Measurements from ENCODE around the gene ACO1.

The ACO1 gene

DNA sequence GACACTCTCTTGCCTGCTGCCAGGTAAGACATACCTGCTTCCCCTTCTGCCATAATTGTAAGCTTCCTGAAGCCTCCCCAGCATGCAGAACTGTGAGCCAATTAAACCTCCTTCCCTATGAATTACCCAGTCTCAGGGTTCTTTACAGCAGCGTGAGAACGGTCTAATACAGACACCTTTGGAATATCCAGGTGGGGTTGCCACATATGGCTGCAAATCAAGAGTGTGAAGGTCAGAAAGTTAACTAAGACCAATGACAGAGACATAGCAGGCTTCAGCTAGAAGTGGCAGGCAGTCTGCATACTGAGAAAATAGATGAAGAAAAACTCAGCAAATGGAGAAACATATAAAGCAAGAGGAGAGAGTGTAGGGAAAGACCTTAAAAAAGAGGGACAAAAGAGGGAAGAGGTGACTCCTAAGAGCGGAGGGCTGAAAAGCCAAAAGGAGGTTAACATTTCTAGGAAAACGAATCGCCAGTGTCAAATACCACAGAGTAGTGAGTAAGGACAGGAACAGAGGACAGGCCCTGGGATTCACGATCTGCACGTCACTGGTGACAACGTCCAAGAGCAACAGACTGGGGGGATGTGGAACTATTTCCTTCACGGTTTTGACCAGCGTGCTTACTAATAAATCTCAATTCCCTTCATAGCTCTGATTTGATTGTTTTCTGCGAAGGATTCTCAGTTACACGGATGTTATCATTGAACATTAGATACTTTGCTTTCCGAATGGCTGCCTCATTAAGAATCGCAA is 1.7 kb upstream of the ACO1 start:
- no peak for DNase-seq (ENCODE audit: low spot score)

DNA sequence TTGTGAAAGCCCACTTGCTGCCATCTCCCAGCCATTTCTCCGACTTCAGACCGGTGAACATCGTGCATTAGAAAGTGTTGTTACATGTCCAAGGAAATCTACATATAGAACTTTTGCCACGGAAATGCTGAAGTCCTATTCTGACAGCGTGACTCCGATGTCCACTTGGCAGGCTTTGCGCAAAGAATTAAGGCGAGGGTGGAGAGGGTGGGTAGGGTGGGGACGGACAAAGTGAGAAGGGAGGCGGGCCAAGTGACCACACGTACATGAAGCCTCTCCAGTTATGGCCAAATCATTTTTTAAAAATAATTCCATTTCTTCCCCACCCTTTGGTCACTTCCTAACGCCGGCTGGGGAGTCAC is 460 bp upstream of the ACO1 start:
- no peak for DNase-seq (ENCODE audit: low spot score)

DNA sequence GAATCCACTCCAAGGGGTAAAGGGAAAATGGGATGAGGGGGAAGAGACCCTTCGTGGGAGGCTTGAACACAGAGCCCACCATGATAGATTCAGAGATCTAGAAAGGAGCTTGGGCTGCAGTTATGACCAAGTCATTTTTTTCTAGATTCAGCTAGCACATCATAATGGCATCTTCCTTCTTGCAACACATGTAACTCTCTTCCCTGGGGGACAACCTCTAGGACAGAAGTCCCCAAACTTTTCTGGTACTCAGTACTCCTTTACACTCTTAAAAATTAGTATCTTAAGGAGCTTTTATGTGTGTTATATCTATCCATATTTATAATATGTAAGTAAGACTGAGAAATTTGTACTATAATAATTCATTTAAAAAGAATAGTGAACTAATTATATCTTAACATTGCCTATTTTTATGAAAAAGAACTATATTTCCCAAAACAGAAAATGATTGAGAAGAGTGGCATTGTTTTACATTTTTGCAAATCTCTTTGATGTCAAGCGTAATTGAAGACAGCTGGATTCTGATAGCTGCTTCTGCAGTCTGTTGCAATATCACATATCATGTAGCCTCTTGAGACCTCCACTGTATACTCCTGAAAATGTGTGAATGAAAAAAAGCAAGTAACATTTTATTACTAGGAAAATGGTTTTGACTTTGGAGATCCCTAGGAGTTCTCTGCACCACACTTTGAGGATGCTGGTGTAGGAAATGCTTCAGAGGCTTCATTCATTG is 875 bp downstream of the ACO1 start:
- DNase-seq (ENCODE audit: low spot score) = no peak

DNA sequence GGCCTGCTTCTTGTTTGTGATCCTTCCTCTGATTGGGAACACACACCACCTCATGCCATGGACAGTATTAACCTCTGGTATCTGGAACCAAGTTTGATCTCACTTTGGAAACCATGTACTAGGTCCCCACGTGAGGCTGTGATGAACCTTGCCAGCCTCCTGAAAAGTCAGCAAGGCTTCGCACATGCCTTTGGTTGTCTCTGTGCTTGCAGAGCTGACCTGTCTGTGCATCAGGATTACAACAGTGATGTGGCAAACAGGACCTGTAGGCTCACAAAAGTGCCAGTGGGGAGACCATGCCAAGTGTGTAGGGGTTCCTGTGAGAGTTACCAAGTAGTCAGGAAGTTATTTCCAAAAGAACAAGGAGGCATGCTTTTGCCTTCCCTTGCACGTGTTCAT is 1.4 kb downstream of the ACO1 start:
- no peak for DNase-seq (ENCODE audit: low spot score)

DNA sequence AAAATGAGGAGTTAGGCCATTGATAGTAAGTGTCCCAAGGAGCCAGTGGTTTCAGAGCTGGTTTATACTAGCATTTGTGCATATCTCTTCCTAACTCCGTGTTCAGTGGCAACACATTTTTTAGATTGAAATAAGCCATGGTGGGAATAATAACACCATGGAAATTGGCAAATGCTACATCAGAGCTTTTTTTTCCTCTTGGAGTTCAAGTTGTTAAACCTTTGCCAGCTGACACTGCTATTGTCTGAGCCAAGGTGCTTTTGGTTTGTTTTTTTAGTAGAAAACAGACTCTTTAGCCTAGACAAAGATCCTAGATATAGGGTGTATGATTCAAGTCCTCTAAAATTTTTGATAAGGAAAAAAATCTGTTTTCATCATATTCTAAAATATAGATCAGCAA is 2.8 kb downstream of the ACO1 start:
- DNase-seq (ENCODE audit: low spot score) = no peak

DNA sequence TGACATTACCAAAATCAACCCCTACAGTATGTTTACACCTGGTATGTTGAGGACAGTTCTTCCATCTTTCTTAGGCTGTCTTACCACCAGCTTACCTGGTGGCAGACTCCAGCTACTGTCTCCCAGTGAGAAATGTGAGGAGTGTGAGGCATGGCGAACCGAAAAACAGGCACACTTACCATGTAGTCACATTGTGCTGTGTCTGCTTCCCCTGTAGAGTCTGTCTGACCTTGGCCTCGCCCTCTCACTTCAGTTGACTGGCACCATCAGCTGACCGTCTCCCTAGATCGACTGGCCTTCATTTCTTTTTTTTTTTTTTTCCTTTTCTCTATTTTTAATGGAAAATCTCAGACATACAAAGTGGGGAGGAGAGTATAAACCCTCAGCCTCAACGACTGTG is 4.9 kb downstream of the ACO1 start:
- DNase-seq (ENCODE audit: low spot score) = no peak

DNA sequence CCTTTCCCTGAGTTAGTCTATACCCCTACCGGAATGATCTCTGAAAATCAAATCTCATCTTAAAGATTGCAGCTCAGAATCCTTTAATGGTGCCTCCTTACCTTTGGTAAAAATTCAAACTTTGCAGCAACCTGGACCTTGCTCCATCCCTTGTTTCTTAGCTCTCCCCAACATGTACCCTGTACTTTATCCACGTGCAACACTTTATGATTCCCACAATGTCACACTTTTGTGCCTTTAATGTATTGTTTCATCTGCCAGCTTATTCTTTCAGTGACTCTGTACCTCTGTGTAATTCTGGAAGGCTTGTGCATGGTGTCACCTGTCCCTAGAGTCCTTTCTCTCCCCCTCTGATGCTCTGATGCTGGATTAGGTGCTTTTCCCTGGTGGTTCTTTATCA is 9.5 kb downstream of the ACO1 start:
- no peak for DNase-seq (ENCODE audit: low spot score)

DNA sequence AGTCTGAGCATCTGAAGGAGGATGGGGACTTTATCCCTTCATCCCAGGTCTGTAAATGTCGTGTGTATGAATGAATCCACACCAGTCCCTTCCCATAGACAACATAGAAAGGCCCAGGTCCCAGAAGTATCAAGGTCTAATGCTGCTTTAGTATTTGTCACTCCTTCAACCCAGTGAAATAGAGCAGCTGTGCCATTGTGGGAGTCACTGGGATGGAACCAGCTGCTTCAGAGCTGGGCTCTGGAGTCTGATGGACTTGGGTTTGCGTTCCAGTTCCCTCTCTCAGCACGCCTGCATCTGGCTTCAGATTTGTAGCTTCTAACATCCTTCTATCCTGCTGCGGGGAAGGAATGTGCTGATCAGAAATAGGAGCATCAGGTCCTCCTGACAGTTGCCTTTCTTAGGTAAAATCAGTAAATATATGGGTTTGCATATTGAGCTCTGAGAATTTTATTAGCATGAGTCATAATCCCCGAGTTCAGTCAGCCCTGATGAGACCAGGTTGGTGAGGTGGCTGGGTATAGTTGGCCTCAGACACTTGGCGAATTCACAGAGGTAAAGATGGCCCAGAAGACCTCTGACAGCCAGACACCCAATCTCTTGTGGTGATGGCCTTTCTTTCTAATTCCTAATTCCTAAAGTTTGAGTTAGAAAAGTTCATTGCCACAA is 10.1 kb downstream of the ACO1 start:
- no peak for DNase-seq (ENCODE audit: low spot score)

DNA sequence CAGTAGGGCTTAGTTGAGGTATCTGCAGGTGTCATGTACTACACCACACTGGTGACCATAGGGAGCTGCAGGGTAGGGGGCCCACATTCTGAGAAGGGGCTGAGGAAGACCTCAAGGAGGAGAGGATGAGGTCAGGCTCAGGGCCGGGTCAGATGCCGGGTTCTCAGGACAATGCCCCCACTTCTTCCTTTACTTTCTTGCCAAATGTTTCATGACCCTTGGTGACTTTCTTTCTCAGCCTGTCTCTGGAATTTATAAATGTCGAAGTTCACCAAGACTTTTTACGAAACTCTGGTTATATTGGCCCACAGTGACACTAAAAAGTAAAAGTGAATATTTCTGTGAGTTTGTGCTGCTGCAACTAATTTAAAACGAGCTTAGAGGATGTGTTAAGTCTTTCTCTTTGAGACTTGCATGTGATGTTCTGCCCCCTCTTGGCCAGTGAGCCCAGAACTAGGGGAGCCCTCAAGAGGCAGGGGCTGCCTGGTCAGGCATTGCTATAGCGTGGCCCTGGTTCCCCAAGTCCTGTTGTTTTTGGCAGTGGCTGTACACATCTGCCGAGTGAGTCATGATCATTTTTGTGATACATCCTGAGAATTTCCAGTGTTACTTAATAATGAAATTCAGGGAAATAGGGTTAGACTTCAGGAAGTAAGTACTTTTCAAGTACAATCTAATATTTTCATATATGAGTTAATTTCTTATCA is 11.2 kb downstream of the ACO1 start:
- no peak for DNase-seq (ENCODE audit: low spot score)

DNA sequence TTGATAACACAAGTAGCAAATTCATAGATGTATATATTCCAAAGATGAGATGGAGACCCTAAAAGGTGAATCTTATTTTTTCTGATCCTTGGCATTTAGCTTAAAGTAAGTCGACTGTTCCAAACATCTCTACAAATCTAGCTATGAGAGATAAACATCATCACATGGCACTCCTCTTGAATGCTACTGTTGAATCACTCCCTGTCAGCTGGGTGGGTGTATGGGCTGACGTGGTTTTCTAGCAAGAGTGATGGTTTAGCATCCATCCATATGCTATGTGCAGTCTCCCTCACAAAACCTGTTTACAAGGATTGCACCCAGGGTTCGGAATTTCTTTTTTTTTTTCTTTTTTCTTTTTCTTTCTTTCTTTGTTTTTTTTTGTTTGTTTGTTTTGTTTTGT is 13.8 kb downstream of the ACO1 start:
- DNase-seq (ENCODE audit: low spot score) = no peak

DNA sequence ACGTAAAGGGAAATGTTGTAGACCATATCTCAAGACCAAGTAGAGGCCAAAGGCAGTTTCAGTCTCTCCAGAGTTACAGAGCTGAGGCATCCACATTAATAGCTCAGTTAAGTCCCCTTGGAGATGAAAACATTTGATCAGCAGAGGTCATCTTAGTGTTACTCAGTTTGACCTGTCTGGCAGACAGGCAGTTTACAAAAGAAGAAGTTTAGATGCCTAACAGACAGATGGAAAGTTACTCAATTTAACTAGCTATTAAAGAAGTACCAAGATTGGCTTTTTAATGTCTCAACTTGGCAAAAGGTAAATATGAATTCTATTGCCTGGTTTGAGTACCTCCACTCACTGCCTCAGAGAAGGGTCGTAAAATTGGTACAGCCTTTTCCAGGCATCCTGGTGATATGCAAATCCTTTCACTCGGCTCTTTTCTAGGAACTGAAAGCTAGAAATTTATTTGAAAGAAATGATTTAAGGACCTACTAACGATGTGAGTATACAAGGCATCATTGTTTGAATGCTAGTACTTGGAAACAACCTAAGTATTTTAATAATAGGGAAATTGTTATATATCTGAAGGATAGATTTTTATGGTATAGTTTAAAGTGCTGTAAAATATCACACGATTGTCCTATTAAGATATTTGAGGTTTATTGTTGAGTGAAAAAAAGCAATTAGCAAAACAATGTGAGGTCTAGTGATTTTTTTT is 14.8 kb downstream of the ACO1 start:
- DNase-seq (ENCODE audit: low spot score) = no peak

DNA sequence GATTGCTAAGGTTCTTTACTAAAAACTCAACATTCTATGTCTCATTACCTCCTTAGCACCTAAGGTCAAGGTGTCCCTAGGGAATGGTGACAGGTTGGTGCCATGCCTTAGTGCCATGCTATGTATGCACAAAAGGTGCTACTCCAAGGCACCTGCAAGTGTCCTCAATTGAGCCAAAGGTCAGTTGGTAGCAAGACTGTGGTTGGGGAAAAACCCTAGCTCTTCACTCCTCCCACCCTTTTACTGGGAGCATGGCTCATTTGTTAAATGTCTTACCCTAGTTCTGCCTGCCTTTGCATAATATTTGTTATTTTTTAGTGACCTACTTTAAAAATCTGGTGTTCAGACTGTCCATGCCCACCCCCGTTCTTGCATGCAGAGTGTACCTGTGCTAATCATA is 17.0 kb downstream of the ACO1 start:
- DNase-seq (ENCODE audit: low spot score) = no peak

DNA sequence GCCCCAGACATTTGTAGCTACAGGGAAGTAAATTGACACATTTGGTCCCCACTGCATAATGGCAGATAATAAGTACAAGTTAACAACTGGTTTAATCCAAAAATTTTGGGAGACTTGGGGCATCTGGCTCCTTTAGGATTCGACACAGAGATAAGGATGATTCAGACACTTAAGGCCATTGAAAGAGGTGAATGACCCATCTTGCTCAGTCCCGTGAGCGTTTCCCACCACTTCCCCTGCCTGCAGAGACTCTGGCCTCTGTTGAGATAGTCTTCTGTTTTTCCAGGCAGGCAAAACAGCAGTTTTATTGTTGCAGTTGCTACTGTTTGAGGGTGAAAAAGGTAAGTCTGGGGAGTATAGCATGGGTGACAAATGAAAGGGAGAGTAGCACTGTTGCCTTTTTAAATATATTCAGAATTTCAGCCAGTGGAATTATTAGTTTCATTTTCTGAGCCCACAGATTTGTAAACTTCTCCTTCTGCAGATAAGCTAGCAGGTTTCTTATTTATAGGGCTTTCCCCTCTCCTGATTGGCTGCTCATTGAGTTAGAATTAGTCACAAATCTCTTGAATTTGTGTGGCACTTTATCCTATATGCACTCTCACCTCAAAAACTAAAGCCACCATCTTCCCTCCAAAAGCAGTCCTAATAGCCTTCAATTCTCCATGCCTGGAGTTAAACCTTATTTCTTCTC is 19.3 kb downstream of the ACO1 start:
- DNase-seq (ENCODE audit: low spot score) = no peak

DNA sequence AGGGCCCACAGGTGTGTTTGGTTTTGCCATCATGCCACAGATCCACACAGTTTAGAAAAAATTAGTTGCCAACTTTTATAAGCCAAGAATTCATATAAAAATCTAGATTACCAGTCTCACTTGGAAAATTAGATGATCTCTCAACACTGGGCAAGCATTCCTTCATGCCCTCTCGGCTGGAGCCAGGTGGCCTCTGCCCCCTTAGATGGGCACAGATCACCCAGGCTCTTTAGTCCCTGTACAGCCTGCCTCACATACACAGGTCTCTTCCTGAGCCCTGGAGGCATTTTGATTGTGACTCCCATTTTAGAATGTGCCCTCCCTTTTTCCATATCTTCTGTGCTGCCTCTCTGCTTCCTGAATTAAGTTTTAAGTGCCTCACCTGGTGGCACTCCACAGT is 20.0 kb downstream of the ACO1 start:
- no peak for DNase-seq (ENCODE audit: low spot score)

DNA sequence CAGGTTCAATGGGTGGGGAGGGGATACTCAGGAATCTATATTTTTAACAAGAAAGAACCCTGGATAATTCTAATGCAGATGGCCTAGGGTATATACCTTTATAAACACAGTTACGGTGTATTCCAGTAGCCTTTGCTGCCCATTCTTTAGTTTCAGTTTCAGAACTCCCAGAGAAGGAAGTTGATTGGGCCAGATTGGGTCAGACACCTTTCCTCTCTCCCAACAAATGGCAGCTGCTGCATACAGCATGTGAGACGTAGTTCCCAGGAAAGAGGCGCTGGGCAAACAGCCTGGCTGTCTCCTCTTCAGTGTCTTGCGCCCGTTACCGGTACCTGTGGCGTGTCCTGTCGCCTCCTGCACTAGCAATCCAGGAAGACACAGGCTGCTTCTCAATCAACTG is 20.4 kb downstream of the ACO1 start:
- no peak for DNase-seq (ENCODE audit: low spot score)

DNA sequence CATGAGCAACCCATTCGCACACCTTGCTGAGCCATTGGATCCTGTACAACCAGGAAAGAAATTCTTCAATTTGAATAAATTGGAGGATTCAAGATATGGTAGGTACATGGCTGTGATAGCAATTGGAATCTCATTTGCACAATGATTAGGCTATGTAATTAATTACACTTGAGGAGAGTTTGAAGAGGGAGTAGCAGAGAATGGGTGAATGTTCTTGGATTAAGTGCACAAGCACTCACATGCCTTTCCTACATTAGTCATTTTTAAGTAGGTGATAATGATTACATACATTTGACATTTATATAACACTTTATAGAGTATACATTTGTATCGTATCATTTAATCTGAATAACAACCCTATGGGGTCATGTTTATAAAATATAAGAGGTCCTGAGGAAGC is 21.1 kb downstream of the ACO1 start:
- no peak for DNase-seq (ENCODE audit: low spot score)

DNA sequence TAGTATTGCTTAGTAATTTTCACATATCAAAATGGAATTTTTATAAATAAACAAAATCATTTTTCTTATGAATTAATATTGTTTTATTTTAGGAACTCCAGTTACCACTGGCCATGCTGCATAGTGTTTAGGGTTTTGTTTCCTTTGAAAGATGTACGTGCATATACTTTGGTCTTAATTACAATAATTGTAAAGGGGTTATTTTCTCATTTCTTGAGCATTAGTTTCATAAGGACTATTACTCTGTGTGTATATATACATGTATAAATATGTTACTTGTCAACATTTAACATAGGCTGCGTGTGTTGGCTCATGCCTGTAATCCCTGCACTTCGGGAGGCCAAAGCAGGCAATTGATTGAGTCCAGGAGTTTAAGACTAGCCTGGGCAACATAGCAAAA is 21.6 kb downstream of the ACO1 start:
- DNase-seq (ENCODE audit: low spot score) = no peak

DNA sequence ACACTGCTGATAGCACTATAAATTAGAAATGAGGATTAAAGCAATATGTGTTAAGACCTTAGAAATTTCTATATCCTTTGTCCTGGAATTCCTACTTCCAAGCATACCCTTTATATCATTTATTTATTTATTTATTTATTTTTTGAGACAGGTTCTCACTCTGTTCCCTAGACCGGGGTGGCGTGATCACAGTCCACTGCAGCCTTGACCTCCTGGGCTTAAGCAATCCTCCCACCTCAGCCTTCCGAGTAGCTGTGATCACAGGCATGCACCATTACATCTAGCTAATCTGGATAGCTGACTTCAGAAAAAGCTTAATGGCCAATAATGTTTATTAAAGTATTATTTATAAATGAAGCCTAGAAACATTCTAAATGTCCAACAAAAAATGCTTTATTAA is 27.3 kb downstream of the ACO1 start:
- no peak for DNase-seq (ENCODE audit: low spot score)

DNA sequence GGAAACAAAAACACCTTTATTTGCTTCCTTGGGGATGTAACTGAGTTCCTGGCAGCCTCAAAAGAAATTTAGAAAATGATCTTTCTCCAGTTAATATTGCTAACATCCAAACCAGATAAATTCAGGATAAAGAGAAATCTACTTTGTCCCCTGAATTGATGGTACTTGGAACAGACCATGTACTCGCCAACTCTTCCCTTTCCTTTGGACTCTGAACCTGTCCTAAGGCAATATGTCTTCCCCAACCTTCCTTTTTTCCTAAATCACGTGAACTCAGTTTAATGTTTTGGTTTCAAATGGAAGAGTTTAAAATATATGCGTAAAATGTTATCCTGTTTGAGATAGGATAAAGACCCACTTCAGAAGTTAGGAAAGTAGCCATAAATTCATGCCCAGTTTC is 28.0 kb downstream of the ACO1 start:
- no peak for DNase-seq (ENCODE audit: low spot score)

DNA sequence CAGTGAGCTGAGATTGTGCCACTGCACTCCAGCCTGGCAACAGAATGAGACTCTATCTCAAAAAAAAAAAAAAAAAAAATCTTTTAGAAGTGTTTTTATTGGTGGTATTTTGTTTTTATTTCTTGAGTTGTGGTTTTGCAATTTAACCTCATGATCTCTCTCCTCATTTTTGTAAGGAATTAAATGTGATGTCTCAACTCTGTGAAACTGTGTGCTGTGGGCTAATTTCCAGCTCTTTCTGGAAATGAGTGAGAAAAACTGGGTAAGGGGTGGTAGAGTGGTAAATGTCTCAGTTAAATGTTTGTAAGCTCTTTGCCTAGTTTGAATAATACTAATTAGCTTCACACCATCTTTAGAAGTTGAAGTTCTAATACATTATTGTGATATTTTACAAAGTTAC is 29.0 kb downstream of the ACO1 start:
- DNase-seq (ENCODE audit: low spot score) = no peak

DNA sequence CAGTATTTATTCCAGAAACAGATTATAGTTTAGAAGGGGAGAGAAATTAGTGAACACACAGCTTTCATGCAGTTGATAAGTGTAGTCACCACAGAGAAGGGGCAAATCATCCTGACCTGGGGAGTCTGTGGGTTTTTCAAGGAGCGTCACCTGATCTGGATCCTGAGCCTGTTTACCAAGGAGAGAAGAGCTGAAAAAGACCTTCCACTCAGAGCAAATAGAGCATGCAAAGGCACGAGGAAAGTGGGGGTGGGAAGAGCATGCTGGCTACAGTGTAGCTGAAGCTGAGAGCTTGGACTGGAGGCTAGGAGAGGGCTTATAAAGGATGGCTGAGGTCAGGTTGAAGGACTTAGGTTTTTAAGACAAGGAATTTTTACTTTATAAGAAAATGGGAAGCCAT is 30.4 kb downstream of the ACO1 start:
- DNase-seq (ENCODE audit: low spot score) = no peak

DNA sequence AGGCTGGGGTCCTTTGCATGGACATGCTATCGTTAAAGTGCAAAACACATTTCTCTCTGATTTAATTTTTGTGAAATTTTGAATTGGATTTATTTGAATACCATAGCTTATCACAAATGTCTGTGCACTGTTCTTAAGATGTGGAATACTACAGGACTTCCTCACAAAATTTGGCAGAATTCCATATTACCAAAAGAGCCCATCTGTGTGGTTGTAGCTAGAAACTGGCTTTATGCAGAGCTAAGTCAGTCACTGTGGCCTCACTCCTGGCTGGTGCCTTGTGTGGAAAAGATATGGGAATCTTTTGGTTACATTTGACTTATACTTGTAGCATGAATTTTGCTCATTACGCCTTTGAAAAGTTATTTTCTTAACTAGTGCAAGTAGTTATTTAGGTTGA is 35.5 kb downstream of the ACO1 start:
- DNase-seq (ENCODE audit: low spot score) = no peak

Measured in ecto neural progenitor cell (in vitro differentiated cells).